Hepatocyte (in vitro differentiated cells): Measurements from ENCODE around the gene ZNF468.
"Not testable (repeated sequence)": the region's sequence is repeated elsewhere in the genome, so short reads cannot be mapped to it uniquely, and the experiment has no call there.

ENCODE experiments used
- EZH2 ChIP-seq: fragments of 200-600 bp; sonication (generic); IDR thresholded peaks from 2 replicates; pipeline ENCODE4 v1.6.1; 2016; ENCODE audit warnings: antibody characterized with exemption, mild to moderate bottlenecking, borderline replicate concordance
- TF ChIP-seq, protein P1 (sequence below): fragments of 200-600 bp; sonication (generic); IDR thresholded peaks from 2 replicates; pipeline ENCODE4 v1.5.1; 2016; ENCODE audit warnings: antibody characterized with exemption, mild to moderate bottlenecking; ENCODE audit not compliant: poor library complexity

- TF ChIP-seq, protein P1, sequence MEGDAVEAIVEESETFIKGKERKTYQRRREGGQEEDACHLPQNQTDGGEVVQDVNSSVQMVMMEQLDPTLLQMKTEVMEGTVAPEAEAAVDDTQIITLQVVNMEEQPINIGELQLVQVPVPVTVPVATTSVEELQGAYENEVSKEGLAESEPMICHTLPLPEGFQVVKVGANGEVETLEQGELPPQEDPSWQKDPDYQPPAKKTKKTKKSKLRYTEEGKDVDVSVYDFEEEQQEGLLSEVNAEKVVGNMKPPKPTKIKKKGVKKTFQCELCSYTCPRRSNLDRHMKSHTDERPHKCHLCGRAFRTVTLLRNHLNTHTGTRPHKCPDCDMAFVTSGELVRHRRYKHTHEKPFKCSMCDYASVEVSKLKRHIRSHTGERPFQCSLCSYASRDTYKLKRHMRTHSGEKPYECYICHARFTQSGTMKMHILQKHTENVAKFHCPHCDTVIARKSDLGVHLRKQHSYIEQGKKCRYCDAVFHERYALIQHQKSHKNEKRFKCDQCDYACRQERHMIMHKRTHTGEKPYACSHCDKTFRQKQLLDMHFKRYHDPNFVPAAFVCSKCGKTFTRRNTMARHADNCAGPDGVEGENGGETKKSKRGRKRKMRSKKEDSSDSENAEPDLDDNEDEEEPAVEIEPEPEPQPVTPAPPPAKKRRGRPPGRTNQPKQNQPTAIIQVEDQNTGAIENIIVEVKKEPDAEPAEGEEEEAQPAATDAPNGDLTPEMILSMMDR = not testable (repeated sequence)
- TF ChIP-seq EZH2 = not testable (repeated sequence)
These were observed 41.2 kb upstream of the ZNF468 start for GRCh38 chr19:52898596-52898995.
